ENCODE data around the gene TMEM17.

Gene TMEM17

DNA sequence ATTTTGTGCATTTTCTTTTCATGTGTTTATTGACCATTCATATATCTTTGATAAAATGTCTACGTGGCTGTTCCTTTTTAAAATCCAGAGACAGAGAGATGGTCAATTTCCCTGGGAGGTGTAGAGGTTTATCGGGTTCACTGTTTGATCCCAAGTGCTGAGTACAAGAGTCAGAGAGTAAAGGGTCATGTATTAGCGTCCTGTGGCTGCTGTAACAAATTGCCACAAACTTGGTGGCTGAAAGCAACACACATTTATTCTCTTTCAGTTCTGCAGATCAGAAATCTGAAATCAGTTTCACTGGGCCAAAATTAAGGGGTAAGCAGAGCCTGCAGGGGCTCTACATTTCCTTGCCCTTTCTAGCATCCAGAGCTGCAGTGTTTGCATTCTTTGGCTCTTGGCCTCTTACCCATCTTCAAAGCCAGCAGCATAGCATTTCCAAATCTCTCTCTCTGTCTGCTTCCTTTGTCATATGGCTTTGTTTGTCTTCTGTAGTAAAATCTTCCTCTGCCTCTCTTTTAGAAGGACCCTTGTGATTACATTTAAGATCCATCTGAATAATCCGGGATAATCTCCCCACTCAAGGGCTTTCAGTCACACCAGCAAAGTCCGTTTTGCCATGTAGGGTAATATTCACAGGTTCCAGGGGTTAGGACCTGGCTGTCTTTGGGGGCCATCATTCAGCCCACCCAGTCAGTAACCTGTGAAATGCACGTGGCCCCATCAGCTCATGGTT, 49.9 kb downstream of the TMEM17 start:
- no peak for DNase-seq (ENCODE audit: low spot score)

- DNase-seq (ENCODE audit: low spot score): no peak
Observed at GRCh38 chr2:62453955-62454354, 52.0 kb downstream of the TMEM17 start.

DNA sequence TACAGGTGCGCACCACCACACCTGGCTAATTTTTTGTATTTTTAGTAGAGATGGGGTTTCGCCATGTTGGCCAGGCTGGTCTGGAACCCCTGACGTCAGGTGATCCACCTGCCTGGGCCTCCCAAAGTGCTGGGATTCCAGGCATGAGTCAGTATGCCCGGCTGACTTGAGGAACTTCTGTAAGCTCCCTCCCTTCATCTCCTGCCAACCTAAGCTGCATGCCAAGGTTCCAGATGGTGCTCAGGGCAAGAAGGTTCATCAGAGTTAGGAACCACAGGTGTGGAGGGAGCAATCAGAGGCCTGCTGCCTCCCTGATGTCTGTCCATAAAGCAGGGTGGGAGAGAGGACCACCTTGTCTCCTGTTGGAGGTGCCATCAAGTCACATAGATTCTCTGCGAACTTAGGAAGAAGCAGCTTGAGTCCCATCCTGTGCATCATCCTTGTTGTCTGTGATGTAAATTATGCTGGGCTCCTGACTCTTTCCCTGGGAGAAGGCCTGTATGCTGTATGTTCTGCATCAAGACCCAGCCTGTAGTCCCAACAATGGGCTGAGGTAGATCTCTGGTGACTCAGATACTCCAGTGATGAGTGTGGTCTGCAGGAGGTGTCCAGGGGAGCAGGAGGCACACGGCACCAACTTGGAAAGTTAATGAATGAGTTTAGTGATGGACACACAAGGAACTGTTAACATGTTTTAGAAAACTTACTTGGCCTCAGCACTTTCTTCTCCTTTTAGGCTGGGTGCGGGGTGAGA, 53.1 kb downstream of the TMEM17 start:
- no peak for DNase-seq (ENCODE audit: low spot score)

GRCh38 chr2:62450716-62451191, 55.2 kb downstream of the TMEM17 start:
- DNase-seq (ENCODE audit: low spot score): no peak

All from AG08396 (cell line).